GM12878 (cell line): ENCODE results near the gene ACSS1. TPM values are rescaled to one million over a fixed set of nuclear protein-coding genes. Genes with fewer than 3 reads are reported as not detected.
A peak's percentile ranks its signal among the peaks of the same experiment; 100 is the strongest.

Experiments used
- ATAC-seq: fragments of 200-7000 bp; cut with Tn5 transposase; 3 replicates; pipeline ENCODE4 v1.9.1; 2020; ENCODE audit warnings: mild to moderate bottlenecking, moderate library complexity
- BruUV-seq: library from RNA; stranded (reverse); fragments of 400-500 nt; replicated peaks from 2 replicates; lab custom pipeline; 2021; lab: Mats Ljungman, UMichigan
- CTCF ChIA-PET: fragments of 300-600 bp; sonication (Branson Sonifier 250); formaldehyde crosslinking; extraction: SDS; loops from one replicate; lab custom pipeline; 2021; ENCODE audit warnings: inconsistent platforms; lab: Yijun Ruan, JAX
- POLR2A ChIA-PET: fragments of 350-600 bp; formaldehyde crosslinking; extraction: SDS; loops from one replicate; lab custom pipeline; 2021; ENCODE audit warnings: inconsistent platforms; lab: Charles Lee
- RAD21 ChIA-PET: fragments of 300-600 bp; sonication (Branson Sonifier 250); formaldehyde crosslinking; loops from one replicate; lab custom pipeline; 2023; ENCODE audit warnings: antibody characterized with exemption; ENCODE audit not compliant: unreplicated experiment; lab: Charles Lee
- SMC1A ChIA-PET: fragments of 300-600 bp; sonication (Branson Sonifier 250); formaldehyde crosslinking; loops from one replicate; lab custom pipeline; 2023; ENCODE audit not compliant: unreplicated experiment, uncharacterized antibody; lab: Charles Lee
- DNase-seq: peaks from one replicate; pipeline ENCODE4 v3.0.0-alpha.2; 2011; ENCODE audit warnings: low read depth, low spot score
- FAIRE-seq: peaks from 3 replicates; lab custom pipeline; 2011; peaks lifted over from hg19 to GRCh38; lab: Jason Lieb, UNC
- H2AFZ ChIP-seq: 2 replicates; pipeline ENCODE4 v1.6.0; 2011; ENCODE audit warnings: low read depth, low read length, control low read depth; ENCODE audit not compliant: control insufficient read depth
- H3K27ac ChIP-seq: 2 replicates; pipeline ENCODE4 v1.5.1; 2011; ENCODE audit warnings: control low read depth; ENCODE audit not compliant: control insufficient read depth, insufficient read depth
- H3K27me3 ChIP-seq, 2 experiments: replicated peaks in 1 of 2; 2 replicates each; pipeline versions ENCODE4 v1.6.0 to v1.6.1; 2011; ENCODE audit warnings: low read length in 1 of 2; ENCODE audit not compliant: control insufficient read depth in 2 of 2, insufficient read depth in 2 of 2
- H3K36me3 ChIP-seq, 2 experiments: 2 replicates each; pipeline ENCODE4 v1.5.1; 2011; ENCODE audit warnings: low read length in 1 of 2; ENCODE audit not compliant: control insufficient read depth in 2 of 2, insufficient read depth in 2 of 2
- H3K4me1 ChIP-seq: 2 replicates; pipeline ENCODE4 v1.6.1; 2011; ENCODE audit warnings: mild to moderate bottlenecking, low read length, moderate library complexity, mixed read lengths; ENCODE audit not compliant: control insufficient read depth, insufficient read depth
- H3K4me2 ChIP-seq: 2 replicates; pipeline ENCODE4 v1.6.0; 2011; ENCODE audit warnings: control low read depth; ENCODE audit not compliant: control insufficient read depth, insufficient read depth
- H3K4me3 ChIP-seq: fragments of 200-600 bp; sonication (generic); 2 replicates; pipeline ENCODE4 v1.5.1; 2016
- H3K79me2 ChIP-seq: 2 replicates; pipeline ENCODE4 v1.6.0; 2011; ENCODE audit warnings: low read length; ENCODE audit not compliant: control insufficient read depth, insufficient read depth
- H3K9ac ChIP-seq: 2 replicates; pipeline ENCODE4 v1.8.0; 2011; ENCODE audit warnings: low read length, control low read depth, mixed read lengths; ENCODE audit not compliant: control insufficient read depth, insufficient read depth
- H3K9me3 ChIP-seq: replicated peaks from 3 replicates; pipeline ENCODE4 v1.5.1; 2011; ENCODE audit warnings: mild to moderate bottlenecking, low read length; ENCODE audit not compliant: control insufficient read depth, insufficient read depth
- H4K20me1 ChIP-seq: 2 replicates; pipeline ENCODE4 v1.6.0; 2011; ENCODE audit not compliant: control insufficient read depth, insufficient read depth
- HDAC2 ChIP-seq: fragments of 200-600 bp; sonication (generic); IDR thresholded peaks from 2 replicates; pipeline ENCODE4 v1.6.1; 2017
- MEF2B ChIP-seq: fragments of 450-650 bp; IDR thresholded peaks from 2 replicates; pipeline ENCODE4 v1.6.1; 2018; ENCODE audit warnings: mild to moderate bottlenecking, moderate library complexity; ENCODE audit not compliant: partially characterized antibody, poor library complexity, severe bottlenecking
- NFXL1 ChIP-seq: fragments of 450-650 bp; IDR thresholded peaks from 2 replicates; pipeline ENCODE4 v1.6.1; 2017; ENCODE audit warnings: antibody characterized with exemption, mild to moderate bottlenecking, borderline replicate concordance
- RAD21 ChIP-seq: IDR thresholded peaks from 2 replicates; pipeline ENCODE4 v1.6.1; 2011; ENCODE audit warnings: mild to moderate bottlenecking, low read depth, low read length, moderate library complexity; ENCODE audit not compliant: insufficient read depth
- WGBS: methylation state at CpG from one replicate; pipeline ENCODE4 v1.1.6; 2016; ENCODE audit warnings: low lambda C conversion rate; ENCODE audit not compliant: insufficient replicate concordance, insufficient coverage; ENCODE audit errors: missing lambda C conversion rate; 5-methylcytosine and 5-hydroxymethylcytosine counted together
- in situ Hi-C: fragments of 300-500 bp; cut with MboI; formaldehyde crosslinking; loops from 9 replicates; pipeline ENCODE4 v1.14.3; 2018; ENCODE audit warnings: mixed read lengths
- intact Hi-C: fragments of 100-400 bp; cut with micrococcal nuclease; formaldehyde crosslinking; loops from one replicate; pipeline ENCODE4 v1.14.2; 2022; ENCODE audit not compliant: unreplicated experiment
- polyA plus RNA-seq, 11 experiments: library from polyadenylated mRNA; depleted of rRNA in 4 of 11; unstranded in 6 of 11; stranded (reverse) in 5 of 11; fragments of >200 nt; fragmentation: Nextera tagmentation in 4 of 11; fragmentation: Illumina TruSeq in 1 of 11; extraction: Ambion mirVana in 4 of 11; extraction: Trizol in 1 of 11; gene quantifications; 1 replicate in 1 of 11; 2 replicates in 10 of 11; pipeline versions ENCODE4 v1.2.1 to v1.2.3, GENCODE V29; 2011 to 2016; ENCODE audit warnings: inconsistent platforms in 2 of 11, missing spikeins in 2 of 11, low read depth in 1 of 11
- total RNA-seq, 4 experiments: library from RNA; depleted of rRNA in 3 of 4; stranded (reverse); fragments of >200 nt in 3 of 4; fragmentation: Illumina TruSeq in 1 of 4; extraction: Trizol in 1 of 4; gene quantifications; 2 replicates each; pipeline versions ENCODE4 v1.2.1 to v1.2.3, GENCODE V29; 2013 to 2021

Gene ACSS1
- total and polyA plus RNA-seq, 10 of the 15 experiments (the other 5 are each of a cell fraction or from before 2014, with no cell fraction given): 1.3 to 44.9 (median 31.1) TPM

DNA sequence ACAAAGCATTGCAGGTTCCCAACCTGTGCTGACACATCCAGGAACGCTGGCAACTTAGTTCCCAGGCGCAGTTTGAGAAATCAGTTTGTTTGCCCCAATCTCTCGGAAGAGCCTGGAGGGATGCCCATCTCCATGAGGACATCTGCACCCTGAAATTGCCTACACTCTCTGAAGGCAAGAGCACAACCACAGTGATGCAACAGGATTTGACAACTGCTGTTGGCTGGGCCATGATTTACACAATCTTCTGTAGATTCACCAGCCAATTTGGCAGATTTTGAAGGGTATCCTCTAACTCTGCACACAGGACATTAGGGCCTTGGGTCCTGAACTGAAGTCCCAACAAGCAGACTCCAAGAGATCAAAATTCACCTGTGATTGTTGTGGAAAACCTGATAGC is 68.8 kb downstream of the ACSS1 start:
- peaks cover 42% of the 10 kb centered on the region for H3K79me2 ChIP-seq

GRCh38 chr20:24987873-24988835 is 69.8 kb downstream of the ACSS1 start:
- H3K27ac ChIP-seq: no peak overlapping the region
- in situ Hi-C loops (no loop called here), intact Hi-C loops (no loop called here)
- H3K9me3 ChIP-seq: no peaks in the 10 kb centered on the region
- TF ChIP-seq MEF2B (peak; percentile 50), NFXL1 (no peak)
- no peaks in the 10 kb centered on the region for H3K27me3 ChIP-seq
- no peak for FAIRE-seq
- no peaks in the 10 kb centered on the region; a peak in 1 of 4 replicates for H3K36me3 ChIP-seq
- no peak overlapping the region for H2AFZ ChIP-seq
- WGBS: 84% methylated on average over 7 of the region's 7 CpGs
- no peak for ATAC-seq
- peaks cover 7% of the 10 kb centered on the region; the same call in 1 of the 2 replicates for H3K4me1 ChIP-seq
- no peak for DNase-seq
- BruUV-seq: no TSS peak
- H3K9ac ChIP-seq: no peak overlapping the region
- no peak overlapping the region for H3K4me2 ChIP-seq
- H3K4me3 ChIP-seq: no peak overlapping the region
- ChIA-PET POLR2A (interaction anchor here (0.8 to 1.2 kb wide), 2 partner anchors 13 to 77 kb away, joined by 3 read pairs; no protein-coding TSS in a partner anchor), RAD21 (interaction anchor here (0.8 to 1.2 kb wide), 3 partner anchors 71 to 411 kb away, joined by 3 to 4 read pairs (median 4); no protein-coding TSS in a partner anchor), CTCF (interaction anchor here (13.8 kb wide), 1 partner anchor 72 kb away, joined by 244 read pairs; the partner anchor contains the start of gene ACSS1), SMC1A (interaction anchor here (0.8 to 1.4 kb wide), 5 partner anchors 10 to 407 kb away, joined by 3 to 4 read pairs (median 3); no protein-coding TSS in a partner anchor)
- no peaks in the 10 kb centered on the region for H4K20me1 ChIP-seq
- peaks cover 42% of the 10 kb centered on the region for H3K79me2 ChIP-seq

More for the DNA sequence above, 68.8 kb downstream of the ACSS1 start:
- Histone ChIP-seq H3K36me3 (no peaks in the 10 kb centered on the region; a peak in 1 of 4 replicates), H3K4me1 (peaks cover 7% of the 10 kb centered on the region; the same call in 1 of the 2 replicates), H3K27ac (no peak overlapping the region), H3K9ac (no peak overlapping the region), H4K20me1 (no peaks in the 10 kb centered on the region), H2AFZ (no peak overlapping the region), H3K4me3 (no peak overlapping the region), H3K4me2 (peak overlapping the region; percentile 21), H3K9me3 (no peaks in the 10 kb centered on the region), H3K27me3 (no peaks in the 10 kb centered on the region)
- in situ Hi-C loops: no loop called here
- no peak for ATAC-seq
- WGBS: 98% methylated on average over 3 of the region's 3 CpGs
- BruUV-seq: no TSS peak
- no peak for TF ChIP-seq RAD21
- no peak for TF ChIP-seq HDAC2
- ChIA-PET CTCF (interaction anchor here (1.1 to 13.8 kb wide), 2 partner anchors 71 to 418 kb away, joined by 3 to 244 read pairs; partner anchors contain the start of genes ACSS1 and GINS1), RAD21 (interaction anchor here (1.1 kb wide), 1 partner anchor 410 kb away, joined by 3 read pairs; no protein-coding TSS in a partner anchor), SMC1A (interaction anchor here (0.9 to 1.4 kb wide), 4 partner anchors 11 to 406 kb away, joined by 3 to 4 read pairs (median 4); no protein-coding TSS in a partner anchor), POLR2A (interaction anchor here (1.2 kb wide), 1 partner anchor 76 kb away, joined by 3 read pairs; no protein-coding TSS in a partner anchor)
- DNase-seq: no peak
- no peak for FAIRE-seq
- intact Hi-C loops: no loop called here
